HPDE6-E6E7 (cell line): ENCODE data around the gene ATXN7L1.

ENCODE experiments used
- DNase-seq: peaks from one replicate; pipeline ENCODE4 v3.0.0; 2011; ENCODE audit warnings: missing footprints; ENCODE audit errors: extremely low spot score

The ATXN7L1 gene, protein sequence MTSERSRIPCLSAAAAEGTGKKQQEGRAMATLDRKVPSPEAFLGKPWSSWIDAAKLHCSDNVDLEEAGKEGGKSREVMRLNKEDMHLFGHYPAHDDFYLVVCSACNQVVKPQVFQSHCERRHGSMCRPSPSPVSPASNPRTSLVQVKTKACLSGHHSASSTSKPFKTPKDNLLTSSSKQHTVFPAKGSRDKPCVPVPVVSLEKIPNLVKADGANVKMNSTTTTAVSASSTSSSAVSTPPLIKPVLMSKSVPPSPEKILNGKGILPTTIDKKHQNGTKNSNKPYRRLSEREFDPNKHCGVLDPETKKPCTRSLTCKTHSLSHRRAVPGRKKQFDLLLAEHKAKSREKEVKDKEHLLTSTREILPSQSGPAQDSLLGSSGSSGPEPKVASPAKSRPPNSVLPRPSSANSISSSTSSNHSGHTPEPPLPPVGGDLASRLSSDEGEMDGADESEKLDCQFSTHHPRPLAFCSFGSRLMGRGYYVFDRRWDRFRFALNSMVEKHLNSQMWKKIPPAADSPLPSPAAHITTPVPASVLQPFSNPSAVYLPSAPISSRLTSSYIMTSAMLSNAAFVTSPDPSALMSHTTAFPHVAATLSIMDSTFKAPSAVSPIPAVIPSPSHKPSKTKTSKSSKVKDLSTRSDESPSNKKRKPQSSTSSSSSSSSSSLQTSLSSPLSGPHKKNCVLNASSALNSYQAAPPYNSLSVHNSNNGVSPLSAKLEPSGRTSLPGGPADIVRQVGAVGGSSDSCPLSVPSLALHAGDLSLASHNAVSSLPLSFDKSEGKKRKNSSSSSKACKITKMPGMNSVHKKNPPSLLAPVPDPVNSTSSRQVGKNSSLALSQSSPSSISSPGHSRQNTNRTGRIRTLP

DNA sequence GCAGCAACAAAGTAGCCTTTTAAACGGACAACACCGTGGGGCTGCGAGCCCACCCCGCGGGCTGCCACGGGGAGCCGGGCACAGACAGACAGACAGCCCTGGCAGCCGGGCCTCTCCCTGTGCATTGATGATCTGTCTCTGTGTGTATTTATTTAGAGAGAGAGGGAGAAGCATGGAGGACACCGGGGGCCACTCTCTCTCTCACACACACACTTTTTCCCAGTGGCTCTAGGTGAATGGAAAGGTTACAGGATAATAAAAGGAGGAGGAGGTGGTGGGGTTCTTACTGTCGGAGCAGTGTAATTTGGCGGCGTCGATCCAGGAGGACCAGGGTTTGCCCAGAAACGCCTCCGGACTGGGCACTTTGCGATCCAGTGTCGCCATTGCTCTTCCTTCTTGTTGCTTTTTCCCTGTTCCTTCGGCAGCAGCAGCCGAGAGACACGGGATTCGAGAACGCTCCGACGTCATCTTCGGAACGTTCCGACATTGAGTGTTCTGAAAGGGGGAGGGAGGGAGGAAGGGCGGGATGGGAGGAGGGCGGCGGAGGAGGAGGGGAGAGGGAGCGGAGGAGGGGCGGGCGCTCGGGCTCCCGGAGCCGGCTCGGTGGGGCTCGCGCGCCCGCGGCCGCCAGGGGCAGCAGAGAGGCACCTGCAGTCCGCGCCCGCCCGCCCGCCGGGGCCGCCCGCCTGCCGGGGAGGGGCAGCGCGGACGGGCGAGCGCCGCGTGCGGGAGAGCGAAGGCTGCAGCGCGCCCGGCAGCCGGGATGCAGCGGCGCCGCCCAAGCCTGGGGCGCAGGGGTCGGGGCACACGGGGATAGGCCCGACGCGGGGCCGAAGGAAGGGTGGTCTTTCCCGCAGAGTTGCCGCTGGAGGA is at the start of gene ATXN7L1:
TSS of gene ATXN7L1 (minus strand) at position 509 of the 873 bp plus-strand sequence. CDS start at position 468, 41 bp downstream.
- DNase-seq = peak; percentile 95

DNA sequence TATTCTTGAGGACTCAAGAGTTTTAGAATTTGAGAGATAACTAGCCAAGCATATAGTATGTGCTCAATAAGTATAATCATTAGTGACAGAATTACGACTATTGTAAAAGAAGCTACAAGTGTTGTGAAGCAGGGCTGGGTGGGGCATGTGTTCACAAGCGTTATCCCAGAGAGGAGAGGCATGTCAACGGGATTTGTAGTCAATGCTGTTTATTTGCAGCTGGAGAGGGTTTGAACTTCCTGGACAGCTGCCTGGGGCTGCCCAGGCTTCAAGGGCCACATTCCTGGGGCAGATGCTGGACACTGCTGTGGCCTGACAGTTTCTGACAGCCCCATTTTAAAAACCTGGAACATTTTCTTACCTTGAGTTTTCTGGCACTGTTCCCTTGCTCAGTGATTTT is 49.7 kb upstream of the ATXN7L1 start:
- no peak for DNase-seq

GRCh38 chr7:105924945-105925344 is 48.5 kb upstream of the ATXN7L1 start:
- no peak for DNase-seq

DNA sequence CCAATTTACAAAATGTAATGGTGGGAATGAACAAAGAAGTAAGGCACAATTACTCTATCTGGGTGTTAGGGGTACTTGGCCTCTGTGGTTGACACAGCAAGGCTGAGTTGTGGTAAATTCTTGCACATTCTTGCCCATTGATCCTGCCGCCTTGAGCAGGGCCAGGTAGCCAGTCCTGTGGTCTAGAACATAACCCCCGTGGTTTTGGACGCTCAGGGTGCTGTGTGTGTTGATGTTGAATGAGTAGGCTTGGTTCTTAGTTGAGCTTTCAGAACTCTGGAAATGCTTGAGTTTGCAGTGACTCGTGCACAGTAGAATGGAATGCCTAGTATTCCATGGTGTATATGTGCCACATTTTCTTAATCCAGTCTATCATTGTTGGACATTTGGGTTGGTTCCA is 44.4 kb upstream of the ATXN7L1 start:
- DNase-seq = no peak

DNA sequence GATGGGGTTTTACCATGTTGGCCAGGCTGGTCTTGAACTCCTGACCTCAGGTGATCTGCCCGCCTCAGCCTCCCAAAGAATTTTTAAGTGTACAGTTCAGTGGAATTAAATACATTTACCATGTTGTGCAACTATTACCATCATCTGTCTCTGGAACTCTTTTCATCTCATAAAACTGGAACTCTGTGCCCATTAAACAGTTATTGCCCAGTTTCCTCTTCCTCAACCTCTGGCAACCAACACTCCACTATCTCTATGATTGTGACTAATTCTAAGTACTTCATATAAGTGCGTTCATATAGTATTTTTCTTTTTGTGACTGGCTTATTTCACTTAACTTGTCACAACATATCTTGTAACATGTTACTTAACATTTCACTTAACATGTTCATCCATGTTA is 41.3 kb upstream of the ATXN7L1 start:
- no peak for DNase-seq

DNA sequence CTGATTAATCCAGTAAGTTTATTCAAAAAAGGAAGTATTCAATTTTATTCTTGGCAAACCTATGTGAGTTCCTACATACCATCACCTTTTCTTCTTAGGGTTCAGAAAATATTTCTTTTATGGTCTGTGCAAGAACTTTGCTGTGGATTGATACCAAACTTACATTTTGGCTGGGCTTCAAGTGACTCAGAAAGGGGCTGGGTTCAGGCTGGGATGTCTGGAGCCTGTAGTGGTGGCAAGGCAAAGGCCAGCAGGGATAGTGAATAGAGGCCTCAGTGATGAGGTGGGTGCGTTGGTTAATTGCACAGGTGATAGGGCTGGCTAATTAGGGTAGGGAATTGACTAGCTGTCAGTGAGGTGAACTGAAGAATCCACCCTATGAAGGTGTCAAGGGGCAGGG is 40.2 kb upstream of the ATXN7L1 start:
- no peak for DNase-seq

DNA sequence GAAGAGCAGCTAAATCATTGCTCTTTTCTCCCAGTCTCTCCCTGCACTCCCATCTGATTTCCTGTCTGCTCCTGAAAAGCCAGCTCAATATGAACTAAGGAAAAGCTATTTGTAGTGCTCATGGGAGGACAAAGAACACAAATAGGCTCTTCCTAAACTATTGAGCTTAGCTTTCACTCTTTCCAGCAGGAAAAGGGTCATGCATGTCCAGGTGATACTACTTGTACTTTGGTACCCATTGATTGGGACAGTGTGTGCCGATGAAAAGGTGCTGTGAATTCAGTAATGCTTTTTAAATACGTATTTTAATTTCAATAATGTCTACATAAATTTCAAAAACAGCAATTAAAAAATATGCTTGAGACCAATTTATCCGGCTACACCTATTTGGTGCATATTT is 37.5 kb upstream of the ATXN7L1 start:
- no peak for DNase-seq

DNA sequence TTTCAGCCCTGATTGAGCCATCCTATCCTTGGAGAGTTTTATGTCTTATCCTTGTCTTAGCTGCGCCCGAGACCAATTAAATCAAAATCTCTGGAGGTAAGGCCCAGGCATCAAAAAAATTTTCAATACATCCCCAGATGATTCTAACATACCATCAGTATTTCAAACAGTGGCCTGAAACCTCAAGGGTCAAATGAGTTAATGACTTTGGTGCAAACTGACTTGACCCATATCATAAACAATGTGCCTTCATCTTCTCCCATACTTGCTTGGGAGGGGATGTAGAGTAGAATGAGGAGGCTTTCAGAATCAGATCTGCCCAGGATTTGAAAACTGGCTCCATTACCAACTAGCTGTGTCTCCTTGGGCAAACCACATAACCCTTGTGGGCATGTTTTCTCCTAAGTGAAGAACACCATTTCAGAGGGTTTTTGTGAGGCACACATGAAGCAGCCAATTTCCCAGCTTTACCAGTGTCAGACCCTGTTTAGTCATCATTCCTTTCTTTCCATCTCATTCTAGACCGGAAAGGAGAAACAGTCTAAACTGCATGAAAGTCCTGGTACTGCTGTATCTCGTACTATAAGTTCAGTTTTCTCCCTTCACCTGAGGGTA is 35.7 kb upstream of the ATXN7L1 start:
- DNase-seq = no peak

DNA sequence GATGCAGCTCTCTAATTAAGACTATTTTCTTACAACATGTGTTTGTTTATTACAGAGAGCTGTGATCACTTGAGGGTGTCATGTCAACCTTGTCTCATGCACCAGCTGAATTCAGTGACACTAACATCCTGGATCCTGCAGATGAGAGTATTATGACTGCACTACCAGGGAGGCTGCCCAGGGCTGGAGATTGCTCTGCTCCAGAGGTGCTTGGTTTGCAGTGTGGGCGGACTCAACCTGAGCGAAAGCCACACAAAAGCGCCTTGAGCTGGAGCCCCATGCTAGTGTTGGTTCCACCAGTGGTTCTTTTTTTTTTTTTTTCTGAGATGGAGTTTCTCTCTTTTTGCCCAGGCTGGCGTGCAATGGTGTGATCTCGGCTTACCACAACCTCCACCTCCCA is 33.8 kb upstream of the ATXN7L1 start:
- DNase-seq = no peak

- no peak for DNase-seq
Measured at GRCh38 chr7:105909742-105910141, 33.3 kb upstream of the ATXN7L1 start.

GRCh38 chr7:105907129-105907846 is 30.9 kb upstream of the ATXN7L1 start:
- DNase-seq = no peak

DNA sequence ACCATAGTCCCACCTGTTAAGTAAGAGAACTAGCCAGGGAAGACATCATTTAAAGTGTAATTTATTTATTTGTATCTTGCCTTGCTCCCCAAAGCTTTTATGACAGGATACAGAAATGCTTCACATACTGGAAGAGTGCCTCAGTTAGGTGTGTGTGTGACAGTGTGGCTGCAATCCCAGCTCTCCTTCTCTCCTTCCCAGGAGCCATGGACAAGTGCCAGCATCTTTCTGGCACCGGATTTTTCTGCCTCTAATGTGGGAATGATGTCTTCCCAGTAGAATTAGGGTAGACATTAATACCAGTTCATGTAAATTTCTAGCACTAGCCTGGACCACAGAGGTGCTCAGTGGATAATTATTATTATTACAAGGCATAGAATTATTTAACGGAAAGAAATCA is 30.3 kb upstream of the ATXN7L1 start:
- DNase-seq = no peak

GRCh38 chr7:105905910-105906568 is 29.6 kb upstream of the ATXN7L1 start:
- DNase-seq = no peak

GRCh38 chr7:105905209-105905909 is 29.0 kb upstream of the ATXN7L1 start:
- DNase-seq = no peak

GRCh38 chr7:105904064-105904463 is 27.7 kb upstream of the ATXN7L1 start:
- DNase-seq = no peak

DNA sequence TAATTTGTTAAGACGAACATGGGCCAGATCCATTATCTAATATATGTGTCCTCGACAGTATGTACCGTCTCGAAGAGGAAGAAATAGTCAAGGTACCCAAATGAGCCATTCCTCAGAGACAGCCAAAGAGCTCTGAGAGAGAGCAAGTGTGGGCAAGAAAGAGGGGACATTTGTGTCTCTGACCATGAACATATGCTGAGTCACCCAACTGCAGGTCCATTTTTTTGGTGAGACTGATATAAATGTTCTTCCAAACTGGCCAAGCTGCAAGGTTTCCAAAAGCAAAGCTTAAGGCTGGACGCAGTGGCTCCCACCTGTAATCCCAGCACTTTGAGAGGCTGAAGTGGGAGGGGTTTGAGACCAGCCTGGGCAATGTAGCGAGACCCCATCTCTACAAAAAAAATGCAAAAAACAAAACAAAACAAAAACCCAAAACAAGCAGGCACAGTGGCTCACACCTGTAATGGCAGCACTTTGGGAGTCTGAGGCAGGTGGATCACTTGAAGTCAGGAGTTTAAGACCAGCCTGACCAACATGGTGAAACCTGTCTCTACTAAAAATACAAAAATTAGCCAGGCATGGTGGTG is 26.0 kb upstream of the ATXN7L1 start:
- no peak for DNase-seq

GRCh38 chr7:105897999-105898398 is 21.6 kb upstream of the ATXN7L1 start:
- DNase-seq = no peak

GRCh38 chr7:105896407-105896911 is 20.1 kb upstream of the ATXN7L1 start:
- DNase-seq = no peak

- no peak for DNase-seq
Measured at GRCh38 chr7:105894131-105894530, 17.7 kb upstream of the ATXN7L1 start.
